HepG2 (cell line): ENCODE results near the gene CACNA2D3. TPM values are rescaled to one million over a fixed set of nuclear protein-coding genes. Genes with fewer than 3 reads are reported as not detected.

ENCODE experiments used
- ATAC-seq: fragments of 200-7000 bp; cut with Tn5 transposase; 3 replicates; pipeline ENCODE4 v1.9.1; 2020; ENCODE audit warnings: mild to moderate bottlenecking, moderate library complexity
- BruUV-seq: library from RNA; stranded (reverse); fragments of 400-500 nt; replicated peaks from 2 replicates; lab custom pipeline; 2021; lab: Mats Ljungman, UMichigan
- CTCF ChIA-PET: fragments of 300-600 bp; formaldehyde crosslinking; extraction: SDS; loops from one replicate; lab custom pipeline; 2021; ENCODE audit warnings: low total read pairs, inconsistent platforms, low intra/inter-chr PET ratio; lab: Yijun Ruan, JAX
- POLR2A ChIA-PET: fragments of 350-600 bp; sonication (Branson Sonifier 250); formaldehyde crosslinking; loops from one replicate; lab custom pipeline; 2020; ENCODE audit warnings: antibody characterized with exemption, inconsistent platforms; lab: Yijun Ruan, JAX
- DNase-seq: peaks from one replicate; pipeline ENCODE4 v3.0.0-alpha.2; 2015; ENCODE audit warnings: low spot score
- FAIRE-seq: peaks from 3 replicates; lab custom pipeline; 2011; peaks lifted over from hg19 to GRCh38; lab: Jason Lieb, UNC
- H2AFZ ChIP-seq: one replicate; pipeline ENCODE4 v1.6.1; 2011; ENCODE audit warnings: low read length, inconsistent platforms
- H3K27ac ChIP-seq: fragments of 300-600 bp; 3 replicates; pipeline ENCODE4 v1.8.0; 2011; ENCODE audit warnings: mixed run types, mild to moderate bottlenecking, mixed read lengths, low read length, inconsistent platforms; ENCODE audit not compliant: insufficient read depth; ENCODE audit errors: extremely low read length
- H3K27me3 ChIP-seq, 2 experiments: fragments of 200-600 bp in 1 of 2; 2 replicates in 1 of 2; 3 replicates in 1 of 2; pipeline versions ENCODE4 v1.6.0 to v1.8.0; 2011; ENCODE audit warnings: low read length in 2 of 2, mild to moderate bottlenecking in 2 of 2, moderate library complexity in 2 of 2, inconsistent platforms in 1 of 2; ENCODE audit not compliant: insufficient read depth in 2 of 2, control insufficient read depth in 1 of 2
- H3K36me3 ChIP-seq, 2 experiments: fragments of 200-600 bp in 1 of 2; replicated peaks in 1 of 2; 2 replicates in 1 of 2; 3 replicates in 1 of 2; pipeline versions ENCODE4 v1.5.1 to v1.8.0; 2011; ENCODE audit warnings: low read length in 2 of 2, inconsistent platforms in 1 of 2; ENCODE audit not compliant: insufficient read depth in 2 of 2, control insufficient read depth in 1 of 2
- H3K4me1 ChIP-seq: 2 replicates; pipeline ENCODE4 v1.5.1; 2012; ENCODE audit warnings: low read length, inconsistent platforms; ENCODE audit not compliant: insufficient read depth
- H3K4me2 ChIP-seq: 2 replicates; pipeline ENCODE4 v1.6.0; 2011; ENCODE audit warnings: low read depth, low read length, inconsistent platforms
- H3K4me3 ChIP-seq, 3 experiments: fragments of 200-600 bp in 1 of 3; sonication (generic), shearing (Covaris generic) in 1 of 3; replicated peaks in 1 of 3; 2 replicates each; pipeline ENCODE4 v1.5.1; 2011 to 2016; ENCODE audit warnings: low read length in 3 of 3, inconsistent platforms in 2 of 3, low read depth in 2 of 3, mild to moderate bottlenecking in 2 of 3, control low read depth in 1 of 3, mixed read lengths in 1 of 3; ENCODE audit not compliant: insufficient read depth in 1 of 3
- H3K79me2 ChIP-seq: one replicate; pipeline ENCODE4 v1.6.1; 2011; ENCODE audit warnings: low read length, inconsistent platforms; ENCODE audit not compliant: insufficient read depth
- H3K9ac ChIP-seq: 2 replicates; pipeline ENCODE4 v1.6.0; 2011; ENCODE audit warnings: mild to moderate bottlenecking, low read depth, low read length, inconsistent platforms; ENCODE audit not compliant: insufficient read depth
- H3K9me3 ChIP-seq: 2 replicates; pipeline ENCODE4 v1.5.1; 2012; ENCODE audit warnings: mild to moderate bottlenecking, low read length
- H4K20me1 ChIP-seq: 2 replicates; pipeline ENCODE4 v1.6.0; 2011; ENCODE audit warnings: inconsistent platforms, mild to moderate bottlenecking, low read length, moderate library complexity; ENCODE audit not compliant: insufficient read depth
- BHLHE40 ChIP-seq: IDR thresholded peaks from 2 replicates; pipeline ENCODE4 v1.6.1; 2011; ENCODE audit warnings: low read length, improper control_type of control experiment
- JUN ChIP-seq: sonication (generic); formaldehyde crosslinking; IDR thresholded peaks from 2 replicates; pipeline ENCODE4 v1.4.0; 2020; ENCODE audit warnings: mild to moderate bottlenecking, missing genetic modification reagents
- MNT ChIP-seq: fragments of 450-650 bp; IDR thresholded peaks from 2 replicates; pipeline ENCODE4 v1.6.1; 2016
- ZNF513 ChIP-seq: sonication (generic); formaldehyde crosslinking; conservative IDR thresholded peaks from 2 replicates; pipeline ENCODE4 v1.5.0; 2020; ENCODE audit warnings: missing genetic modification reagents
- ZNF546 ChIP-seq: sonication (generic); formaldehyde crosslinking; conservative IDR thresholded peaks from 2 replicates; pipeline ENCODE4 v1.8.1; 2023; ENCODE audit warnings: mild to moderate bottlenecking, missing genetic modification reagents
- ZNF784 ChIP-seq: sonication (generic); formaldehyde crosslinking; IDR thresholded peaks from 2 replicates; pipeline ENCODE4 v1.5.1; 2020; ENCODE audit warnings: missing genetic modification reagents, mild to moderate bottlenecking, borderline replicate concordance
- WGBS: methylation state at CpG from one replicate; pipeline ENCODE4 v1.1.6; 2017; ENCODE audit warnings: low lambda C conversion rate; 5-methylcytosine and 5-hydroxymethylcytosine counted together
- in situ Hi-C: cut with HindIII; loops from 2 replicates; pipeline ENCODE4 v1.10.0; 2017; ENCODE audit warnings: low pct_unique_long_range_greater_than_20kb; ENCODE audit not compliant: extremely low pct_ligation_motif_present
- intact Hi-C: fragments of 100-400 bp; cut with micrococcal nuclease; formaldehyde crosslinking; loops from one replicate; pipeline ENCODE4 v1.10.0; 2022; ENCODE audit not compliant: unreplicated experiment
- polyA plus RNA-seq, 8 experiments: library from polyadenylated mRNA; depleted of rRNA in 3 of 8; stranded (reverse) in 7 of 8; unstranded in 1 of 8; fragments of >200 nt; fragmentation: Illumina TruSeq in 4 of 8; extraction: Trizol in 4 of 8; gene quantifications; 2 replicates each; pipeline versions ENCODE4 v1.2.1 to v1.2.3, GENCODE V29; 2011 to 2016; ENCODE audit warnings: low read depth in 4 of 8, missing spikeins in 1 of 8, mixed read lengths in 1 of 8; ENCODE audit not compliant: insufficient read depth in 1 of 8
- total RNA-seq, 5 experiments: library from RNA; depleted of rRNA; stranded (reverse); fragments of >200 nt; fragmentation: Illumina TruSeq; extraction: Trizol; gene quantifications; 2 replicates each; pipeline ENCODE4 v1.2.3, GENCODE V29; 2016; ENCODE audit warnings: low read depth in 1 of 5
- TF ChIP-seq, protein P1 (sequence below): sonication (generic); formaldehyde crosslinking; IDR thresholded peaks from 2 replicates; pipeline ENCODE4 v1.4.0; 2020; ENCODE audit warnings: missing genetic modification reagents
- TF ChIP-seq, protein P2 (sequence below): sonication (generic); formaldehyde crosslinking; IDR thresholded peaks from 2 replicates; pipeline ENCODE4; 2020; ENCODE audit warnings: missing genetic modification reagents, mild to moderate bottlenecking, borderline replicate concordance
- TF ChIP-seq, protein P3 (sequence below): sonication (generic); formaldehyde crosslinking; IDR thresholded peaks from 2 replicates; pipeline ENCODE4 v1.8.0; 2022; ENCODE audit warnings: mild to moderate bottlenecking, missing genetic modification reagents; ENCODE audit not compliant: insufficient replicate concordance
- TF ChIP-seq, protein P4 (sequence below): fragments of 450-650 bp; IDR thresholded peaks from 2 replicates; pipeline ENCODE4 v1.6.1; 2017; ENCODE audit warnings: mild to moderate bottlenecking

CACNA2D3 gene
- total and polyA plus RNA-seq, 2 of the 13 experiments (the other 11 are each of a cell fraction or from before 2014, with no cell fraction given), result not detected

DNA sequence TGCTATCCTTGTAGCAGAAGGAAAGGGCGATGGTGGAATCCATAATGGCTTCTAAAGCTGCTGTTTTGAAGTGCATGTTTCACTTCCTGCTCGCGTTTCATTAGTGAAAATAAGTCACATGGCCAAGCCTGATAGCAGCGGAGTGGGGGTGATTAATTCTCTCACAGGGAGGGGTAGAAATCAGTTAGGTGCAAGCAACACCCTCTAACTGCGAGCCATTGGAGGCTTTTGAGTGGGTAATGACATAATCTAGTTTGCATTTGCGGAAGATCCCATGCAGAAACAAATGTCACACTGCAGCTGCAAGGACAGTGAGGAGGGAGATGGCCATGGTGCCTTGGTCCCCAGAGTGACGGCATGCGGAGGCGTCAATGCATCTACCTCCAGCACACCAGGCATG, 41.1 kb downstream of the CACNA2D3 start:
- no peaks in the 10 kb centered on the region for H4K20me1 ChIP-seq
- no TSS peak for BruUV-seq
- DNase-seq (no peak), FAIRE-seq (no peak), ATAC-seq (no peak)
- peaks cover 5% of the 10 kb centered on the region; the same call in 1 of the 2 replicates for H3K4me1 ChIP-seq
- H3K4me3 ChIP-seq, result no peak overlapping the region
- CTCF ChIA-PET, result no interaction called here
- no peaks in the 10 kb centered on the region for H3K36me3 ChIP-seq
- no peak overlapping the region for H3K4me2 ChIP-seq
- no peak overlapping the region for H3K9ac ChIP-seq
- WGBS, result 13% methylated on average over 6 of the region's 9 CpGs
- no peak overlapping the region for H3K27ac ChIP-seq
- in situ Hi-C loops, result no loop called here
- POLR2A ChIA-PET, result no interaction called here
- no peaks in the 10 kb centered on the region for H3K9me3 ChIP-seq
- no peaks in the 10 kb centered on the region; a peak in 1 of 5 replicates for H3K27me3 ChIP-seq
- H2AFZ ChIP-seq, result no peak overlapping the region
- intact Hi-C loops, result no loop called here
- H3K79me2 ChIP-seq, result no peaks in the 10 kb centered on the region
- TF ChIP-seq, protein P1, sequence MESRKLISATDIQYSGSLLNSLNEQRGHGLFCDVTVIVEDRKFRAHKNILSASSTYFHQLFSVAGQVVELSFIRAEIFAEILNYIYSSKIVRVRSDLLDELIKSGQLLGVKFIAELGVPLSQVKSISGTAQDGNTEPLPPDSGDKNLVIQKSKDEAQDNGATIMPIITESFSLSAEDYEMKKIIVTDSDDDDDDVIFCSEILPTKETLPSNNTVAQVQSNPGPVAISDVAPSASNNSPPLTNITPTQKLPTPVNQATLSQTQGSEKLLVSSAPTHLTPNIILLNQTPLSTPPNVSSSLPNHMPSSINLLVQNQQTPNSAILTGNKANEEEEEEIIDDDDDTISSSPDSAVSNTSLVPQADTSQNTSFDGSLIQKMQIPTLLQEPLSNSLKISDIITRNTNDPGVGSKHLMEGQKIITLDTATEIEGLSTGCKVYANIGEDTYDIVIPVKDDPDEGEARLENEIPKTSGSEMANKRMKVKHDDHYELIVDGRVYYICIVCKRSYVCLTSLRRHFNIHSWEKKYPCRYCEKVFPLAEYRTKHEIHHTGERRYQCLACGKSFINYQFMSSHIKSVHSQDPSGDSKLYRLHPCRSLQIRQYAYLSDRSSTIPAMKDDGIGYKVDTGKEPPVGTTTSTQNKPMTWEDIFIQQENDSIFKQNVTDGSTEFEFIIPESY, result no peak
- TF ChIP-seq, protein P2, sequence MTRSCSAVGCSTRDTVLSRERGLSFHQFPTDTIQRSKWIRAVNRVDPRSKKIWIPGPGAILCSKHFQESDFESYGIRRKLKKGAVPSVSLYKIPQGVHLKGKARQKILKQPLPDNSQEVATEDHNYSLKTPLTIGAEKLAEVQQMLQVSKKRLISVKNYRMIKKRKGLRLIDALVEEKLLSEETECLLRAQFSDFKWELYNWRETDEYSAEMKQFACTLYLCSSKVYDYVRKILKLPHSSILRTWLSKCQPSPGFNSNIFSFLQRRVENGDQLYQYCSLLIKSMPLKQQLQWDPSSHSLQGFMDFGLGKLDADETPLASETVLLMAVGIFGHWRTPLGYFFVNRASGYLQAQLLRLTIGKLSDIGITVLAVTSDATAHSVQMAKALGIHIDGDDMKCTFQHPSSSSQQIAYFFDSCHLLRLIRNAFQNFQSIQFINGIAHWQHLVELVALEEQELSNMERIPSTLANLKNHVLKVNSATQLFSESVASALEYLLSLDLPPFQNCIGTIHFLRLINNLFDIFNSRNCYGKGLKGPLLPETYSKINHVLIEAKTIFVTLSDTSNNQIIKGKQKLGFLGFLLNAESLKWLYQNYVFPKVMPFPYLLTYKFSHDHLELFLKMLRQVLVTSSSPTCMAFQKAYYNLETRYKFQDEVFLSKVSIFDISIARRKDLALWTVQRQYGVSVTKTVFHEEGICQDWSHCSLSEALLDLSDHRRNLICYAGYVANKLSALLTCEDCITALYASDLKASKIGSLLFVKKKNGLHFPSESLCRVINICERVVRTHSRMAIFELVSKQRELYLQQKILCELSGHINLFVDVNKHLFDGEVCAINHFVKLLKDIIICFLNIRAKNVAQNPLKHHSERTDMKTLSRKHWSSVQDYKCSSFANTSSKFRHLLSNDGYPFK, result no peak
- TF ChIP-seq, protein P3, sequence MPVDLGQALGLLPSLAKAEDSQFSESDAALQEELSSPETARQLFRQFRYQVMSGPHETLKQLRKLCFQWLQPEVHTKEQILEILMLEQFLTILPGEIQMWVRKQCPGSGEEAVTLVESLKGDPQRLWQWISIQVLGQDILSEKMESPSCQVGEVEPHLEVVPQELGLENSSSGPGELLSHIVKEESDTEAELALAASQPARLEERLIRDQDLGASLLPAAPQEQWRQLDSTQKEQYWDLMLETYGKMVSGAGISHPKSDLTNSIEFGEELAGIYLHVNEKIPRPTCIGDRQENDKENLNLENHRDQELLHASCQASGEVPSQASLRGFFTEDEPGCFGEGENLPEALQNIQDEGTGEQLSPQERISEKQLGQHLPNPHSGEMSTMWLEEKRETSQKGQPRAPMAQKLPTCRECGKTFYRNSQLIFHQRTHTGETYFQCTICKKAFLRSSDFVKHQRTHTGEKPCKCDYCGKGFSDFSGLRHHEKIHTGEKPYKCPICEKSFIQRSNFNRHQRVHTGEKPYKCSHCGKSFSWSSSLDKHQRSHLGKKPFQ, result no peak
- TF ChIP-seq JUN (no peak), BHLHE40 (no peak), ZNF513 (CRISPR knock-in tag) (no peak), MNT (no peak), ZNF546 (no peak), ZNF784 (CRISPR knock-in tag) (no peak)
- TF ChIP-seq, protein P4, sequence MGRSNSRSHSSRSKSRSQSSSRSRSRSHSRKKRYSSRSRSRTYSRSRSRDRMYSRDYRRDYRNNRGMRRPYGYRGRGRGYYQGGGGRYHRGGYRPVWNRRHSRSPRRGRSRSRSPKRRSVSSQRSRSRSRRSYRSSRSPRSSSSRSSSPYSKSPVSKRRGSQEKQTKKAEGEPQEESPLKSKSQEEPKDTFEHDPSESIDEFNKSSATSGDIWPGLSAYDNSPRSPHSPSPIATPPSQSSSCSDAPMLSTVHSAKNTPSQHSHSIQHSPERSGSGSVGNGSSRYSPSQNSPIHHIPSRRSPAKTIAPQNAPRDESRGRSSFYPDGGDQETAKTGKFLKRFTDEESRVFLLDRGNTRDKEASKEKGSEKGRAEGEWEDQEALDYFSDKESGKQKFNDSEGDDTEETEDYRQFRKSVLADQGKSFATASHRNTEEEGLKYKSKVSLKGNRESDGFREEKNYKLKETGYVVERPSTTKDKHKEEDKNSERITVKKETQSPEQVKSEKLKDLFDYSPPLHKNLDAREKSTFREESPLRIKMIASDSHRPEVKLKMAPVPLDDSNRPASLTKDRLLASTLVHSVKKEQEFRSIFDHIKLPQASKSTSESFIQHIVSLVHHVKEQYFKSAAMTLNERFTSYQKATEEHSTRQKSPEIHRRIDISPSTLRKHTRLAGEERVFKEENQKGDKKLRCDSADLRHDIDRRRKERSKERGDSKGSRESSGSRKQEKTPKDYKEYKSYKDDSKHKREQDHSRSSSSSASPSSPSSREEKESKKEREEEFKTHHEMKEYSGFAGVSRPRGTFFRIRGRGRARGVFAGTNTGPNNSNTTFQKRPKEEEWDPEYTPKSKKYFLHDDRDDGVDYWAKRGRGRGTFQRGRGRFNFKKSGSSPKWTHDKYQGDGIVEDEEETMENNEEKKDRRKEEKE, result no peak
